Esophagus muscularis mucosa (tissue), 4 donors: ENCODE data around the gene TP53BP1. TPM values are rescaled to one million over a fixed set of nuclear protein-coding genes. Genes with fewer than 3 reads are reported as not detected.

Source experiments
- DNase-seq: peaks from one replicate; pipeline ENCODE4 v3.0.0-alpha.2; 2017; ENCODE audit errors: extremely low spot score
- H3K27ac ChIP-seq, 4 donors: fragments of 200-600 bp; sonication (generic); replicated peaks in 1 of 4; 1 replicate in 3 of 4; 2 replicates in 1 of 4; pipeline ENCODE4 v1.5.1; 2016 to 2019; ENCODE audit warnings: mild to moderate bottlenecking in 1 of 4
- H3K27me3 ChIP-seq, 4 donors: fragments of 200-600 bp; sonication (generic); one replicate each; pipeline versions ENCODE4 v1.5.1 to v1.6.0; 2016 to 2019
- H3K36me3 ChIP-seq, 4 donors: fragments of 200-600 bp; sonication (generic); one replicate each; pipeline ENCODE4 v1.5.1; 2016 to 2019
- H3K4me1 ChIP-seq, 4 donors: fragments of 200-600 bp; sonication (generic); one replicate each; pipeline ENCODE4 v1.5.1; 2016 to 2019
- H3K4me3 ChIP-seq, 4 donors: fragments of 200-600 bp; sonication (generic); 1 replicate in 2 of 4; 2 replicates in 2 of 4; pipeline ENCODE4 v1.5.1; 2016 to 2019; ENCODE audit warnings: mild to moderate bottlenecking in 4 of 4, moderate library complexity in 1 of 4
- H3K9me3 ChIP-seq, 4 donors: fragments of 200-600 bp; sonication (generic); 1 replicate in 3 of 4; 2 replicates in 1 of 4; pipeline ENCODE4 v1.5.1; 2016 to 2019
- EP300 ChIP-seq: sonication (generic); formaldehyde crosslinking; IDR thresholded peaks from one replicate; pipeline ENCODE4 v1.6.1; 2017; ENCODE audit warnings: antibody characterized with exemption
- POLR2A ChIP-seq: fragments of 450-650 bp; IDR thresholded peaks from one replicate; pipeline ENCODE4 v1.6.1; 2017; ENCODE audit warnings: antibody characterized with exemption, moderate library complexity, mild to moderate bottlenecking, low read depth
- POLR2AphosphoS5 ChIP-seq, 2 donors: sonication (generic); formaldehyde crosslinking; IDR thresholded peaks; one replicate each; pipeline ENCODE4 v1.6.1; 2017; ENCODE audit warnings: antibody characterized with exemption in 2 of 2
- WGBS: methylation state at CpG from one replicate; pipeline ENCODE4 v1.1.5; 2018; 5-methylcytosine and 5-hydroxymethylcytosine counted together
- intact Hi-C: fragments of 100-400 bp; cut with DNase I; formaldehyde crosslinking; loops from one replicate; pipeline ENCODE4 v1.15.1; 2023
- total RNA-seq, 4 donors: library from RNA; depleted of rRNA; stranded (reverse); fragments of >200 nt; gene quantifications; one replicate each; pipeline versions ENCODE4 v1.1.0 to v1.2.1, GENCODE V29; 2016
- TF ChIP-seq, protein P1 (sequence below), 3 experiments: fragments of 200-600 bp in 2 of 3; fragments of 450-650 bp in 1 of 3; sonication (generic) in 2 of 3; IDR thresholded peaks; one replicate each; pipeline ENCODE4 v1.5.1; 2017 to 2019; ENCODE audit warnings: antibody characterized with exemption in 3 of 3, mild to moderate bottlenecking in 2 of 3, moderate library complexity in 1 of 3

TP53BP1 gene
- total RNA-seq, 4 donors from 2014 or later, result 24.7 to 29.9 (median 27.0) TPM

- DNase-seq, result no peak
- Histone ChIP-seq H3K9me3 (no peaks in the 10 kb centered on the region), H3K27ac (no peak overlapping the region), H3K27me3 (no peaks in the 10 kb centered on the region), H3K4me1 (no peaks in the 10 kb centered on the region), H3K4me3 (no peak overlapping the region), H3K36me3 (peaks cover 40 to 99% (median 91%) of the 10 kb centered on the region in 4 donors)
- WGBS, result 100% methylated on average over 1 of the region's 1 CpG
- TF ChIP-seq EP300 (no peak), POLR2A (no peak)
- TF ChIP-seq, protein P1, sequence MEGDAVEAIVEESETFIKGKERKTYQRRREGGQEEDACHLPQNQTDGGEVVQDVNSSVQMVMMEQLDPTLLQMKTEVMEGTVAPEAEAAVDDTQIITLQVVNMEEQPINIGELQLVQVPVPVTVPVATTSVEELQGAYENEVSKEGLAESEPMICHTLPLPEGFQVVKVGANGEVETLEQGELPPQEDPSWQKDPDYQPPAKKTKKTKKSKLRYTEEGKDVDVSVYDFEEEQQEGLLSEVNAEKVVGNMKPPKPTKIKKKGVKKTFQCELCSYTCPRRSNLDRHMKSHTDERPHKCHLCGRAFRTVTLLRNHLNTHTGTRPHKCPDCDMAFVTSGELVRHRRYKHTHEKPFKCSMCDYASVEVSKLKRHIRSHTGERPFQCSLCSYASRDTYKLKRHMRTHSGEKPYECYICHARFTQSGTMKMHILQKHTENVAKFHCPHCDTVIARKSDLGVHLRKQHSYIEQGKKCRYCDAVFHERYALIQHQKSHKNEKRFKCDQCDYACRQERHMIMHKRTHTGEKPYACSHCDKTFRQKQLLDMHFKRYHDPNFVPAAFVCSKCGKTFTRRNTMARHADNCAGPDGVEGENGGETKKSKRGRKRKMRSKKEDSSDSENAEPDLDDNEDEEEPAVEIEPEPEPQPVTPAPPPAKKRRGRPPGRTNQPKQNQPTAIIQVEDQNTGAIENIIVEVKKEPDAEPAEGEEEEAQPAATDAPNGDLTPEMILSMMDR (IDR thresholded peaks at IDR 0.05), result no peak
- intact Hi-C loops, result no loop called here
These were observed 80.9 kb downstream of the TP53BP1 start for GRCh38 chr15:43412096-43412495.

DNA sequence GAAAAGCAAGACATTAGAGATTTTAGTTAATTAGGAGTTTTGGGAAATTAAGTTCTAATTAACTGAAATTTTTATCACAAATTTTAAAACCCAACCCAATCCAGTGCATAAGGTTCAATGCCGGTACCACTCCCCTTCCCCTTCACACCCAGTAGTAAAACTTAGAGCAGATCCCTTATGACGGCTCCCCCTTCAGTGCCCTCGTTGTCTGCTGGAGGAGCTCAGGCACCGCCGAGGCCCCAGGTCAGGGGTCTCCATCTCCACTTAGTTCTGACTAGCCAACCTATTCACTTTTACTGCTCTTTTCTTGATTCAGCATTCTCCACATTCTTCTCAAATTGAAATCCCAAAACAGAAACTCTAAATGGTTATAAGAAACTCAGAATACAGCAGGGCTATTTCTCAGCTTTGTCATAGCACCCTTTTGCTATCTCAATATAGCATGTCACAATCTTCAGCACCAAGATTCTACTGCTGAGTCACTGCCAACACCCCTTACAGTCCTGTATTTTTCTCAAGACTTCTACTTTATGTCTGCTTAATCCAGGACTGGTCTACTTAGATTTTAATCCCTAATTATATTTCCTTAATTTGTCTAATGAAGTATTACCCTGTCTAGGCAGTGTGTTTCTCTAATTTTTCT lies 82.3 kb downstream of the TP53BP1 start:
- Histone ChIP-seq H3K27me3 (no peaks in the 10 kb centered on the region), H3K9me3 (no peaks in the 10 kb centered on the region), H3K27ac (no peak overlapping the region), H3K36me3 (peaks cover 48 to 98% (median 91%) of the 10 kb centered on the region in 4 donors), H3K4me1 (peaks cover 0 to 3% (median 0%) of the 10 kb centered on the region in 4 donors), H3K4me3 (no peak overlapping the region)
- no peak for DNase-seq
- TF ChIP-seq, protein P1 (IDR thresholded peaks at IDR 0.05), result no peak
- no peak for TF ChIP-seq POLR2A
- no peak for TF ChIP-seq POLR2AphosphoS5 (IDR thresholded peaks at IDR 0.05)
- no peak for TF ChIP-seq EP300
- WGBS, result 84% methylated on average over 5 of the region's 5 CpGs
- intact Hi-C loops, result no loop called here

- TF ChIP-seq POLR2AphosphoS5 (IDR thresholded peaks at IDR 0.05), result no peak
- TF ChIP-seq EP300, result no peak
- no peak for TF ChIP-seq POLR2A
- TF ChIP-seq, protein P1 (IDR thresholded peaks at IDR 0.05), result no peak
These were observed 84.2 kb downstream of the TP53BP1 start for GRCh38 chr15:43408789-43409188.

DNA sequence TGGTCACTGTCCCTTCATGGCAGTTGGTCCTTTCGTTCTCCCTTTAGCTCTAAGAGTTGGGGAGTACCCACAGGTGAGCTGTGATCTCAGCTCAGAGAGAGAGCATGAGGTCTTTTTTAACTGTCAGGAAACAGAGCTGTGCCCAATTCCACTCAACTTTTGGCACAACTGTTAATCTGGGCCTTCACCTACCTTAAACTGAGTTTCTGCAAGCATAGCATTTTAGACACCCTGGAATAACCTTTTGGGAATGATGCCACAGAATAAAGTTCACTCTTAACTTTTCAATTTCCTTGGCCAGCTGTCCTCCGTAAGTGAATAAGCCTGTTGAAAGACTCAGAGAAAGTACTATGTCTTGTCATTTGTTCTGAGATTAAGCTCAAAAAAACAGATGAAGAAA lies 86.1 kb downstream of the TP53BP1 start:
- H3K27me3 ChIP-seq, result no peaks in the 10 kb centered on the region
- H3K9me3 ChIP-seq, result no peaks in the 10 kb centered on the region
- H3K4me1 ChIP-seq, result peaks cover 0 to 3% (median 0%) of the 10 kb centered on the region in 4 donors
- H3K27ac ChIP-seq, result no peak overlapping the region
- TF ChIP-seq, protein P1 (IDR thresholded peaks at IDR 0.05), result no peak
- no peak for TF ChIP-seq POLR2AphosphoS5 (IDR thresholded peaks at IDR 0.05)
- TF ChIP-seq POLR2A, result no peak
- TF ChIP-seq EP300, result no peak
- intact Hi-C loops, result no loop called here
- H3K4me3 ChIP-seq, result no peak overlapping the region
- DNase-seq, result no peak
- 81% methylated on average over 2 of the region's 2 CpGs for whole genome bisulfite sequencing
- H3K36me3 ChIP-seq, result peaks cover 51 to 98% (median 91%) of the 10 kb centered on the region in 4 donors

More at GRCh38 chr15:43408789-43409188, 84.2 kb downstream of the TP53BP1 start:
- intact Hi-C loops, result no loop called here
- DNase-seq, result no peak
- Histone ChIP-seq H3K27ac (no peak overlapping the region), H3K9me3 (no peaks in the 10 kb centered on the region), H3K4me1 (peaks cover 0 to 3% (median 0%) of the 10 kb centered on the region in 4 donors), H3K4me3 (no peak overlapping the region), H3K36me3 (peaks cover 48 to 98% (median 91%) of the 10 kb centered on the region in 4 donors), H3K27me3 (no peaks in the 10 kb centered on the region)
- 89% methylated on average over 1 of the region's 4 CpGs for WGBS
